PC-3 (cell line): Measurements from ENCODE around the gene KRT40.

Experiments
- EZH2 ChIP-seq: fragments of 300-600 bp; sonication (generic); IDR thresholded peaks from one replicate; pipeline ENCODE4 v1.6.1; 2017; ENCODE audit warnings: antibody characterized with exemption, mild to moderate bottlenecking, low read length; ENCODE audit not compliant: unreplicated experiment
- TF ChIP-seq, protein P1 (sequence below): fragments of 300-600 bp; sonication (generic); conservative IDR thresholded peaks from 2 replicates; pipeline ENCODE4 v1.5.1; 2017; ENCODE audit warnings: antibody characterized with exemption, low read depth, mild to moderate bottlenecking, low read length

DNA sequence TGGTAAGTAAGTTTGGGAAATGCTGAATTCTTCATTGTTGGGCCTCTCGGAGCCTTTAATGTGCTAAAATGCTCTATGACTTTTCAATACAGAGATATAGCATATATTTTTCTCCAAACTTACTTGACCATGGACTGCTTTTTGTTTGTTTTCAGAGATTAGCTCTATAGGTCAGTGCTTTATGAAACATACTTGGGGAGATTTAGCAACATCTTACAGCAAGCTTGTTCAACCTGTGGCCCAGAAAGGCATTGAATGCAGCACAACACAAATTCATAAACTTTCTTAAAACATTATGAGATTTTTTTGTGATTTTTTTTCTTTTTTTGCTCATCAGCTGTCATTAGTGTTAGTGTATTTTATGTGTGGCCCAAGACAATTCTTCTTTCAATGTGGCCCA is 25.8 kb upstream of the KRT40 start:
- TF ChIP-seq, protein P1, sequence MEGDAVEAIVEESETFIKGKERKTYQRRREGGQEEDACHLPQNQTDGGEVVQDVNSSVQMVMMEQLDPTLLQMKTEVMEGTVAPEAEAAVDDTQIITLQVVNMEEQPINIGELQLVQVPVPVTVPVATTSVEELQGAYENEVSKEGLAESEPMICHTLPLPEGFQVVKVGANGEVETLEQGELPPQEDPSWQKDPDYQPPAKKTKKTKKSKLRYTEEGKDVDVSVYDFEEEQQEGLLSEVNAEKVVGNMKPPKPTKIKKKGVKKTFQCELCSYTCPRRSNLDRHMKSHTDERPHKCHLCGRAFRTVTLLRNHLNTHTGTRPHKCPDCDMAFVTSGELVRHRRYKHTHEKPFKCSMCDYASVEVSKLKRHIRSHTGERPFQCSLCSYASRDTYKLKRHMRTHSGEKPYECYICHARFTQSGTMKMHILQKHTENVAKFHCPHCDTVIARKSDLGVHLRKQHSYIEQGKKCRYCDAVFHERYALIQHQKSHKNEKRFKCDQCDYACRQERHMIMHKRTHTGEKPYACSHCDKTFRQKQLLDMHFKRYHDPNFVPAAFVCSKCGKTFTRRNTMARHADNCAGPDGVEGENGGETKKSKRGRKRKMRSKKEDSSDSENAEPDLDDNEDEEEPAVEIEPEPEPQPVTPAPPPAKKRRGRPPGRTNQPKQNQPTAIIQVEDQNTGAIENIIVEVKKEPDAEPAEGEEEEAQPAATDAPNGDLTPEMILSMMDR, result no peak
- TF ChIP-seq EZH2, result no peak
